ENCODE measurements around the gene POGLUT3.

The POGLUT3 gene

DNA sequence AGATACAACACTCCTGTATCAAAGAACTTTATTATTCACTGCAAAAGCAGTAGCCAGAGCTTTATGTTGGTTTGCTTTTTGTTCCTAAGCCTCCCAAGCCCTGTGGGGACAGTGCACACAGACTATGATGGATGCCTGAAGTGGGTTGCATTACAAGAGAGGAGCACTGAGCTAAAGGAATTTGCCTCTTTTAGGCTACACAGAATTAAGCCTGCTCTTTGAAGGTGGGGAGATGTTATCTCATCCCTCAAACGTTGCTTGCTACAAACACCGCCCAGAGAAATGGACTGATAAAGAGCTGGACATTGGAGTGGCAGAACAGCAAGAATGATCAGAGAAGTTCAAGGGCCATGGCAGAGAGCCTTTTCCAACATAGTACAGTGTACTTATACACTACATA lies 2.5 kb upstream of the POGLUT3 start:
- DNase-seq (ENCODE audit: low read depth in 1 of 2, low spot score in 1 of 2) = no peak

DNA sequence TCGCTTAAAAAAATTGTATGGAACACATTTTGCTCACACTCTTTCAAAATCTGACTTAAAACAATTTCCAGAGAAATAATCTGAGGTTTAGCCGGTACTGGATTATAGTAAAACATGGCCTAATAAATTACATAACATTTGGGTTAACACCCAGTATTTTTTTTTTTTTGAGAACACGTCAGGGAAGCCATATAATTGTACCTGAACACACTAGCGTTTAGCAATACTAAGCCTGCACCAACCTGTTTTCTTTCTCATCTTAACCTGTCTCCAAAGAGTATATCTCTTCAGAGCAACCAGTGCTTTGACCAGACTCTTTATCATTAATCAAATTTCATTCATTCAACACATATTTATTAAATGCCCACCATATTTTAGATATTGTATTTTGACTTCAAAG lies 2.0 kb upstream of the POGLUT3 start:
- DNase-seq (ENCODE audit: low read depth in 1 of 2, low spot score in 1 of 2) = no peak

DNA sequence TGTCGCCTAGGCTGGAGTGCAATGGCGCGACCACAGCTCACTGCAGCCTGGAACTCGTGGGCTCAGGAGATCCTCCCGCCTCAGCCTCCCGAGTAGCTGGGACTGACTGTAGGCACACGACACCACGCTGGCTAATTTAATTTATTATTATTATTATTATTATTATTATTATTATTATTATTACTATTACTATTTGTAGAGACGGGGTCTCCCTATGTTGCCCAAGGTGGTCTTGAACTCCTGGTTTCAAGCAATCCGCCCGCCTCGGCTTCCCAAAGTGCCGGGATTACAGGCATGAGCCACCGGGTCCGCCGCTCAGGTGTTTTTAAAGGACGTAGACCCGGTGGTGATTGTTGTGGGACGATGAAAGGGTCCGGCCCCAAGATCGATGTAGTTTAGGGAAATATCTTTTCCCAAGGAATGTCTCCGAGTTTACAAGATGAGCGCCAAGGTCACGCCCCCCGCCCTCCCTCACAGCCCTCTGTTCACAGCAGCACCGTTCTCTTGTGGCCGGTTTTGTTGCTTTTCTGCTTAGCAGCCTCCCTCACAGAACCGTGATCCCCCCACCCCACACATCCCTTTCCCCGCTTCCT lies 728 bp upstream of the POGLUT3 start:
- DNase-seq (ENCODE audit: low read depth in 1 of 2, low spot score in 1 of 2) = no peak

DNA sequence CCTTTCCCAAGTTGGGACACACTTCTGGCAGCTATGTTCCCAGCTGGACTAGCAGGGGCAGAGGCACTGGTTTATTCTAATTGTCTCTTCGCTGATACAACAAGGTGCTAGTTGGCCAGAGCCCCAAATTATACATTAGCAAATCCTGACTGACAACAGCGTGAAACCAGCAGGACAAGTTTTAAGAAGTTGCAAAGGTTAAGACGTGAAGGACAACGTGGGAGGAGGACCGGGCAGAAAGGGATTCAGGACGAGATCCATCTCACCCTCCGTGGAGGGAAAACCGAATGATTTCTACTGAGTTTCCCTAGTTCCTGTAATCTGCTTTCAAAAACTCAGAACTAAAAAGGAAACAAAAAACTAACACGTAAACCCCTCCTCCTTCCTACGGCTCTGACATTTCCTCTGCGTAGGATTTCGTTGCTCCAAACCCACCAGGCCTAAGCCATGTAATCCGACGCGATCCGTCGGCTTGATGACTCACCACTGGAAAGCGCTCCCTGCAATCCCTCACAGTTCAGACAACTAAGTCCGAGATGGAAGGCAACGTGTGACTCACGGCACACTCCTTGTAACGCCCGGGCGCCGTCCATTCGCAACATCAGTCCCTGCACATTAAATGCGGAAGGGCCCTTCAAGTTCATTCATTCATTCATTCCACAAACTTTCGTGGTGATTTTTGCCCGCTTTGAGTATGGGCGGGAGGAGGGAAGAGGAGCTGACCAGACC lies 703 bp downstream of the POGLUT3 start:
- peak; percentile 38 to 62 for DNase-seq (ENCODE audit: low read depth in 1 of 2, low spot score in 1 of 2)

DNA sequence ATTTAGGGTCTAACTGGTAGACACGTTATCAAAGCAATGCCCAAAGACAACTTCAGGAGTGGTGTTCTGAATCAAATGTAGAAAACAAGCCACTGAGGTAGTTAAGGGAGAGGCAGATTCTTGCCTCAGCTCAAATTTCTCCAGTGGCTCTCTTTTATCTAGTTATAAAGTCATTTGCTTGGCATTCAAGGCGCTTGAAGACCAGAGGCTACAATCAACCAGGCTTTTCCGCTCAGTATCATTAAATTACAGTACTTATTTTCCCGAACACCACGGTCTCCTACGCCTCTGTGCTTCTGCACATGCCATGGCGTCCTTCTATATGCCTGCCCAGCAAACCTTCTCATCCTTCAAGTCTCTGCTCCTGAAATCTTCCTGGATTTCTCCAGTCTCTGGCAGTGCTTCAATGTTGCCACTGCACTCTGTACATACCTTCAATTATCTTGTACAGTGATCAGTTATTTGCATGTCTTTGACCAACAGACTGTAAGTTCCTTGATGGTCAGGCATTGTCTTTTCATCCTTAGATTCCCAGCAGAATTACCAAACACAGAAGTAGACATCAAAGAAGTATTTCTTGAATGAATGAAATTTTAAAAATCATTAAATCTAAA lies 1.4 kb downstream of the POGLUT3 start:
- DNase-seq (ENCODE audit: low read depth in 1 of 2, low spot score in 1 of 2) = no peak

DNA sequence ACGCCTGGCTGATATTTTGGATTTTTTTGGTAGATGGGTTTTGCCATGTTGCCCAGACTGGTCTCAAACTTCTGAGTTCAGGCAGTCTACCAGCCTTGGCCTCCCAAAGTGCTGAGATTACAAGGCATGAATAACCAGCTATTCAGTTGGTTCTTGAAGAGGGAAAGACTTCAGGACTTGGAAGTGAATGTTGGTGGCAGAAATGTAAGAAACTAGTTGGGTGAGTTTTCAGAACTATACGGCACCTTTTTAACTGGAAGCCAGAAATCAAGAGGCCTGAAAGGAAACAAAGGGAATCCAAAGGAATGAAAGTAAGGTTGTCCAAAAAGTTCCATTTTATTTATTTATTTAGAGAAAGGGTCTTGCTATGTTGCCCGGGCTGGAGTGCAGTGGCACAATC lies 2.9 kb downstream of the POGLUT3 start:
- no peak for DNase-seq (ENCODE audit: low read depth in 1 of 2, low spot score in 1 of 2)

DNA sequence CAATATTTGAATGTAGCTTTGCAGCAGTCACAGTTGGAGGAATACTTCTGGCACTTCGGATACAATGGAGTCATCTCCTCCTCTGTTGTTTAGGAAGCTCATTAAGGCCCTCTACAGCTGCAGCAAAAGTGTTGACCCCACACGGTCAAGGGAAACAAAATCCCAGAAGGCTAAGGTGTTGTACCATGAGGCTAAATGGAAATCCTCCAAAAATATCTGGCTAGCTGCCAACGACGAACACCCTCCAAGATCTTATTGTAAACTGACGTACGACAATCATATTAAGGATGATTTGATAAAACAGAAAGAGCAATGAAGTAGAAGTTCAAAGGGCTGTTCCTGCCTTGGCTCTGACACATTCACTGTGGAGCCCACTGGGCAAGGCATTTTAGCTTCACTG lies 4.0 kb downstream of the POGLUT3 start:
- no peak for DNase-seq (ENCODE audit: low read depth in 1 of 2, low spot score in 1 of 2)

DNA sequence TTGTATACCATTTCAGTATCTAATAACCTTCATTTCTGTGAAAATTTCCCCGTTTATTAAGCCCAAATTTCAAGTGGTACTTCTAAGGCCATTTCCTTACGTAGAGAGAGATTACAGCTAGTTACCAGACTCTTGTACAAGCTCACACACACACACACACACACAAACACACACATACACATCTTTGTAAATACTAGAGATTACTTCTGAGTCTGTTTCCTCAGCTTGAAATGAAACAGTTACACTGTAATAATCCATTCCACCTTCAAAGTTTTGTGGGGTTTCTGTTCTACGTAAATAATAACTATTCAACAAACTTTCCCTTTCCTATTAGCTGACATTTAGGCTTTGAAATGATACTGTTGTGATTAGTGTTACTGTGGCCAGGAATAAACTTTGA lies 6.2 kb downstream of the POGLUT3 start:
- DNase-seq (ENCODE audit: low read depth in 1 of 2, low spot score in 1 of 2) = no peak

DNA sequence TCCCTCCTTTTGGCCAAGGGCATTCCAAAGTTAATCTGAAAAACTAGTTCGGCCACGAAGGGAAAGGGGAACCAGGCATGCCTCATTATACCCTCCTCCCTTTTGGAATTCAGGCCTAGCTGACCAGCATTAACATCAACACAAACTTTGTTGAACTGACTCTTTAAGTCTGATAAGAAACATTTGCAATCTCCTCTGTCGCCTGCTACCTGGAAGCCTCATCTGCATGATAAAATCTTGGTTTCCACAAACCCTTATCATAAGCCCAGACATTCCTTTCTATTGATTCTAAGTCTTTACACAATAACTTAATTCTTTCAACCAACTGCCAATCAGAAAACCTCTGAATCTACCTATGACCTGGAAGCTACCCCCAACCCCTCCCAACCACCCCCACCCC lies 11.4 kb downstream of the POGLUT3 start:
- no peak for DNase-seq (ENCODE audit: low read depth in 1 of 2, low spot score in 1 of 2)

DNA sequence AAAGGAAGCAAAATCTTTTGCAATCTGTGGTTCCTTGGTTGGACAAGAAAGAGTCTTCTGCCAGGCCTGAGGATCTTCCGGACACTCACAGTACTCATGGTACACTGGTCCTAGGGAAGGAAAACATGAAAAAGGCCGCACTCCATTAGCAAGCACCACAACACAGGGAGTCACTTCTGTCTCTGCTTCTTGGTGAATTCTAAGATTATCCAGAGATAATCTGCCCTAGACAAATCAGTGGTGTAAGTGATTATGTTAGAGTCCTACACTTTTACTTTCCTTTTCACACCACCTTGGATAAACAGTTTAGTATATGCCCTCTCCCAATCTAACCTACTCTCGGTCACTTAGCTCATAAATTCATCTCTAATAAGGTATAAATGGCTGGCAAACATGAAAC lies 11.9 kb downstream of the POGLUT3 start:
- no peak for DNase-seq (ENCODE audit: low read depth in 1 of 2, low spot score in 1 of 2)

DNA sequence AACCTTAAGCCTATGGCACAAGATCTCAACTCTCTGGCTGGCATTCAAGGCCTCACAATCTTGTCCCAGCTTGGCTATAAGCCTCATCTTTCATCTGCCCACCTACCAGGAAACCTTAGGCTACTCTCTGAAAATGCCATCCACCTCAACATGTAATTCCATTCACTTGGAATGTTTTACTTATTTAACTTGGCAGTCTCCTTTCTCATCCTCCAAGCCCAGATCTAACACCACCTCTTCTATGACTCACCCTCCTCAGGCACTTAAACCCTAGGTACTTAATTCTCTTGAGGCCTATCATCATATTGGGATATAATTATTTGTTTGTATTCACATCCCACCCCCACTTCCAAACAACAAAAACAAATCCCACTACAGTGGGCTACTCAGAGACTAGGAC lies 15.0 kb downstream of the POGLUT3 start:
- no peak for DNase-seq (ENCODE audit: low read depth in 1 of 2, low spot score in 1 of 2)

DNA sequence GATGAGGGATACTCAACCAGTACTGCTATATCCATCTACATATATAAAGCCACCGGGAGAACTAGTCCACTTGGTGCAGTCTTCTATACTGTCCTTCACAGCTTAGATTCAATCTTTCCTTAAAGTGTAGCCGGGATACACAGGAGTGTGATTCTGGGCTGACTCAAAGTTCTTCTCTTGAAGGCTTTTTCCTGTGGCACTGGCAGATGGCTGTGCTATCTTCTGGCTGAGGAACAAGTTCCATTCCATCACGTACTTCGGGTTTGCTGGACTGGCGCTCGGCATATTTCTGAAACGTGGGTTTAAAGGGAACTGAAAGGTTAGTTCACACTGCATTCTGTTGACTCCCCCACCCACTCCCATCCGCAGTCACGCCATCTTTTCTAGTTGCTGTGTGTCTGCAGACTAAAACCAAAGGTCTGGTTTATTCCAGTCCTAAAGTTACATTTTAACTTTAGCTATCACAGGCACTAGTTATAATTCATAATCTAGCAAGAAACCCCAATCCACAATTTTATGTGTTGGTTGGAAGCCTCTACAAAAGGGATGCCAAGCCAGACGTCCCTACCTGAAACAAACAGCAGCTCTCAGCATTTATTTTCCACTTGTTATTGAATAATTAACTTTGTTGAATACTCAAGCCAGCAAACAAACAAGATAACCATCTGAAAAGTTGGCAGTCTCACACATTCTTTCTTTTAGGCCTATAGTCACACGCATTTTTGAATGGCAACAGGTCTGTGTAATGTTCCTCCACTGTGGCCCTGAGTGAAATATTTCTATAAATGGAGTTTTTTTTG lies 23.3 kb downstream of the POGLUT3 start:
- no peak for DNase-seq (ENCODE audit: low read depth in 1 of 2, low spot score in 1 of 2)

DNA sequence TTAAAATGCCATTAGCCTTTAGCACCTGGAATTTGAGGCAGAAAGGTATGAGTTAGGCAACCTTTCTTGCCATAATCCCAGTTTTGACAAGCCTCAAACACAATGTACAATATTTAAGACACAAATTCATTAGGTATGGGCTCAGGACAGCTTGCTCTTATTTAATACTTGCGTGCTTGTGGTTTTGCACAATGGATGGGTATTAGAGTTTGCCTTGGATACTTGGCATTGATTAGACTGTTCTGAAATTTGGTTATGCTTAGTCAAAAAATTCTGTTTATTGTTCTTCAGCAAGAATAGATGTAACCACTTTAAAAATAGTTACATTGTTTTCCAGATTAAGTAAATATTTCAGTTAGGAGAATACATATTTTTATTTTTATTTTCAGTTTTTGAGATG lies 25.5 kb downstream of the POGLUT3 start:
- DNase-seq (ENCODE audit: low read depth in 1 of 2, low spot score in 1 of 2) = no peak

DNA sequence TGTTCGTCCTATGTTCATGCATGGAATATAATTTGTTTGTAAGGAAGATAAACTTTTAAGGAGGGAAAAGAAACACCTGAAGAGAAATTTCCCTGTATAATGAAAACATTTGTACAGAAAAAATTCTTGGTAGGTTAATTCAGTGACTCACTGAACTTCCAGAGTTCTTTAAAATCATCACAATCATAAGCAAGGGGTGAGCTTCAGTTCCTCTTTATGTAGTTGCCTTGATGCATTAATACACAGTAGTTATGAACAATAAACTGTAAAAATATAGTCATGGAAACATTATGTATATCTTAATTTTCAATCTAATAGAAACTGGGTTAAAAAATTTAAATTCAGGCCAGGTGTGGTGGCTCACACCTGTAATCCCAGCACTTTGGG lies 29.7 kb downstream of the POGLUT3 start:
- no peak for DNase-seq (ENCODE audit: low read depth in 1 of 2, low spot score in 1 of 2)

DNA sequence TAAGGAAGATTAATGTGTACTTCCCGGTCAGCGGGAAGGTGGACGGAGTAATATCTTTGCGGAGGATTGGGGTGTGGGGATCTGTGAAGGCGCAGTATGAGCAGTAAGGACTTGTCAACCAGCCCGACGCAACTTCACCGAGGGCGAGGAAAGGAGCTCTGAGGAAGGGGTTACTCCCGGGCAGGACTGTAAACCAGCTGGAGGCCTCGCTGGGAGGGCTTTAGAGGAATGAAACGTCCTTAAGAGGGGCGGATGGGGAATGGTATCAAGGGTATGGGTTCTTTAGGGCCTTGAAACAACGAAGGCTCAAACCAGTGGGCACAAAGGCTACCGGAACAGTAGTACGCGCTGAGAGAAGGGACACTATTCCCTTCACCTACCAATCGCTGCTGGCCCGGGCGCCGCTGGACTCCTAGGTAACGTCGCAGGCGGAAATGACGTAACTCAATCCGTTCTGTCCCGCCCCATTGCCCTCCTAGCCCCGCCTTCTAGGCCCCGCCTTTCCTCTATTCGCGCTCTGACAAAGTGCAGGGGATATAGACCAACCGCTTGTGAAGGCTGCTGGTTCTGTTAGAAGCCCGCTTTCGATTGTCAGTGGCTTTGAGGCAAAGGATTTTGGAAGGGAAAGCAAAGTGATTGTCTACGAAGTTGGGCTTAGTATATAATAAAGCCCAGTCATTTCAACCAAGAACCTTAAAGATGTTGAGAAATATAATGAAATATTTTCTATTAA lies 30.9 kb downstream of the POGLUT3 start, which contains the start of gene C11orf65:
Gene C11orf65 (minus strand): TSS at position 439 of the 733 bp plus-strand sequence. CDS start 5,970 bp downstream, outside the sequence.
- peak; percentile 91 to 94 for DNase-seq (ENCODE audit: low read depth in 1 of 2, low spot score in 1 of 2)

DNA sequence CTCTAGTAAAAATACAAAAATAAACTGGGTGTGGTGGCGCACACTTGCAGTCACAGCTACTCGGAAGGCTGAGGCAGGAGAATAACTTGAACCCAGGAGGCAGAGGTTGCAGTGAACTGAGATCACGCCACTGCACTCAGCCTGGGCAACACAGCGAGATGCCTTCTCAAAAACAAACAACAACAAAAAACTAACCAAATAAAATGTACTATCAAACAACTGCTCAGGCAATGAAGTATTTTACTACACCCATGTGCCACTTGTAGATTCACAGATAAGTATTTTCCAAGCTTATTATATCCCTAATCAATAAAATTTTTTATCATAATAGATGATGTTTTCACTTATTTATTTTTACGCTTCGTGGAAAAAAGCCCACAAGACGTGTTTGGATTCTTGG lies 31.8 kb downstream of the POGLUT3 start:
- no peak for DNase-seq (ENCODE audit: low read depth in 1 of 2, low spot score in 1 of 2)

DNA sequence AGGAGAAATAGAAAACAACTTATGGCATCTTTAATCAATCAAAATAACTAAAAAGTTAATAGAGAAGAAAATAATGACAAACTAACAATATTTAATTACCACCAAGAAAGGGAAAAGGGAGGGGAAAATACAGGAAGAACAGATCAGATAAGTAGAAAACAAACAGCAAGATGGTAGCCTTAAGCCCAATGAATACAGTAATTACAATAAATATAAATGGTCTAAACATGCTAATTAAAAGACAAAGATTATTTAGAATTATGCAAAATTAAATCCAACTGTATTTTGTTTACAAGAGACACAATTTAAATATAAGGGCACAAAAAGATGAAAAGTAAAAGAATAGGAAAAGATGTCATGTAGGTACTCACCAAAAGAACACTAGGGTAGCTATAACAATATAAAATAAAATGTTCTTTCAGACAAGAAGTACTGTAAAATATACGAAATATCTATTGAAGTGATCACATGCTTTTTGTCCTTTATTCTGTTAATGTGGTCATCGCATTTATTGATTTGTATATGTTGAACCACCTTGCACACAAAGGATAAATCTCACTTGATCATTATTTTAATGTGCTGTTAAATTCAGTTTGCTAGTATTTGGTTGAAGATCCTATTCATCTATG lies 44.9 kb downstream of the POGLUT3 start:
- DNase-seq (ENCODE audit: low read depth in 1 of 2, low spot score in 1 of 2) = no peak

Measured in activated CD4-positive, alpha-beta T cell treated with anti-CD3 and anti-CD28 coated beads, Interleukin-2, amount 50 U/mL, for 24 hours (primary cell).